Measurements from ENCODE around the gene CADM1. TPM values are rescaled to one million over a fixed set of nuclear protein-coding genes. Genes with fewer than 3 reads are reported as not detected.

The CADM1 gene
- total RNA-seq, 4 donors from 2014 or later, result 1.2 to 2.5 (median 2.2) TPM

GRCh38 chr11:115282923-115283322 lies 221.3 kb downstream of the CADM1 start:
- in situ Hi-C loops (cut with MboI; ENCODE audit: low sequenced_read_pairs in 4 of 4), result no loop called here
- H3K4me1 ChIP-seq, result no peaks in the 10 kb centered on the region
- no peak overlapping the region for H3K27ac ChIP-seq
- no peaks in the 10 kb centered on the region for H3K36me3 ChIP-seq
- H3K27me3 ChIP-seq, result no peaks in the 10 kb centered on the region
- H3K4me3 ChIP-seq, result no peak overlapping the region
- intact Hi-C loops (cut with DNase I; ENCODE audit: low total_unique reads), result no loop called here
- no peak for DNase-seq
- TF ChIP-seq CTCF (IDR thresholded peaks at IDR 0.05 in 4 of 5, conservative IDR thresholded peaks at IDR 0.05 in 1 of 5) (no peak), POLR2A (IDR thresholded peaks at IDR 0.05) (no peak)
- H3K9me3 ChIP-seq, result no peaks in the 10 kb centered on the region
- ATAC-seq, result no peak

- no peaks in the 10 kb centered on the region for H3K36me3 ChIP-seq
- H3K4me1 ChIP-seq, result no peaks in the 10 kb centered on the region
- H3K27me3 ChIP-seq, result no peaks in the 10 kb centered on the region
- in situ Hi-C loops (cut with MboI; ENCODE audit: low sequenced_read_pairs in 4 of 4) (no loop called here), intact Hi-C loops (cut with DNase I; ENCODE audit: low total_unique reads) (no loop called here)
- DNase-seq (no peak), ATAC-seq (no peak)
- H3K27ac ChIP-seq, result no peak overlapping the region
- H3K9me3 ChIP-seq, result no peaks in the 10 kb centered on the region
- TF ChIP-seq POLR2A (IDR thresholded peaks at IDR 0.05), result no peak
- no peak for TF ChIP-seq CTCF (IDR thresholded peaks at IDR 0.05 in 4 of 5, conservative IDR thresholded peaks at IDR 0.05 in 1 of 5)
- no peak overlapping the region for H3K4me3 ChIP-seq
Observed at GRCh38 chr11:115280775-115281174, 223.4 kb downstream of the CADM1 start.

- Histone ChIP-seq H3K9me3 (no peaks in the 10 kb centered on the region), H3K4me1 (no peaks in the 10 kb centered on the region), H3K36me3 (no peaks in the 10 kb centered on the region), H3K27ac (no peak overlapping the region), H3K27me3 (no peaks in the 10 kb centered on the region), H3K4me3 (no peak overlapping the region)
- intact Hi-C loops (cut with DNase I; ENCODE audit: low total_unique reads), result no loop called here
- ATAC-seq (no peak), DNase-seq (no peak)
- TF ChIP-seq CTCF (IDR thresholded peaks at IDR 0.05 in 4 of 5, conservative IDR thresholded peaks at IDR 0.05 in 1 of 5) (no peak), POLR2A (IDR thresholded peaks at IDR 0.05) (no peak)
- in situ Hi-C loops (cut with MboI; ENCODE audit: low sequenced_read_pairs in 4 of 4), result no loop called here
Observed at GRCh38 chr11:115279813-115280761, 224.1 kb downstream of the CADM1 start.

- TF ChIP-seq CTCF (IDR thresholded peaks at IDR 0.05 in 4 of 5, conservative IDR thresholded peaks at IDR 0.05 in 1 of 5) (no peak), POLR2A (IDR thresholded peaks at IDR 0.05) (no peak)
- in situ Hi-C loops (cut with MboI; ENCODE audit: low sequenced_read_pairs in 4 of 4), result no loop called here
- intact Hi-C loops (cut with DNase I; ENCODE audit: low total_unique reads), result no loop called here
Observed at GRCh38 chr11:115276799-115277198, 227.4 kb downstream of the CADM1 start.

More at GRCh38 chr11:115276799-115277198, 227.4 kb downstream of the CADM1 start:
- Histone ChIP-seq H3K27me3 (no peaks in the 10 kb centered on the region), H3K4me1 (peaks cover 0 to 4% of the 10 kb centered on the region in 2 donors), H3K9me3 (no peaks in the 10 kb centered on the region), H3K4me3 (no peak overlapping the region), H3K27ac (no peak overlapping the region), H3K36me3 (no peaks in the 10 kb centered on the region)
- DNase-seq (no peak), ATAC-seq (no peak)

Measured in gastrocnemius medialis (tissue), 4 donors.